B cell (primary cell): ENCODE results near the gene SLC6A20. TPM values are rescaled to one million over a fixed set of nuclear protein-coding genes. Genes with fewer than 3 reads are reported as not detected.

Source experiments
- ATAC-seq: fragments of 200-7000 bp; cut with Tn5 transposase; one replicate; pipeline ENCODE4 v1.10.0; 2021; ENCODE audit warnings: low read depth, mild to moderate bottlenecking, moderate number of reproducible peaks, moderate library complexity
- CTCF ChIA-PET: fragments of 350-600 bp; sonication (Branson Sonifier 250); formaldehyde crosslinking; loops from one replicate; lab custom pipeline; 2021; ENCODE audit warnings: antibody characterized with exemption, inconsistent platforms; lab: Charles Lee
- POLR2A ChIA-PET: fragments of 350-600 bp; sonication (Branson Sonifier 250); formaldehyde crosslinking; loops from one replicate; lab custom pipeline; 2021; ENCODE audit warnings: antibody characterized with exemption; lab: Charles Lee
- DNase-seq: peaks from one replicate; pipeline ENCODE4 v3.0.0; 2013
- H2AFZ ChIP-seq: 2 replicates; pipeline ENCODE4 v1.6.1; 2012; ENCODE audit warnings: mild to moderate bottlenecking, low read depth, low read length; ENCODE audit not compliant: insufficient read depth, poor library complexity, severe bottlenecking
- H3K27ac ChIP-seq, 2 donors: 1 replicate in 1 of 2; 2 replicates in 1 of 2; pipeline ENCODE4 v1.5.1; 2012 to 2013; ENCODE audit warnings: low read length in 2 of 2, mild to moderate bottlenecking in 2 of 2, moderate library complexity in 1 of 2
- H3K27me3 ChIP-seq, 4 experiments: fragments of 200-600 bp in 1 of 4; sonication (generic) in 1 of 4; replicated peaks in 1 of 4; 1 replicate in 2 of 4; 2 replicates in 2 of 4; pipeline versions ENCODE4 v1.6.1 to v1.7.0; 2013 to 2016; ENCODE audit warnings: low read length in 3 of 4, mild to moderate bottlenecking in 2 of 4, mixed read lengths in 1 of 4, moderate library complexity in 1 of 4; ENCODE audit not compliant: insufficient read depth in 4 of 4, control insufficient read depth in 3 of 4; ENCODE audit errors: control extremely low read depth in 1 of 4
- H3K36me3 ChIP-seq, 2 experiments: replicated peaks in 1 of 2; 1 replicate in 1 of 2; 2 replicates in 1 of 2; pipeline versions ENCODE4 v1.6.1 to v1.7.1; 2013; ENCODE audit warnings: low read length in 1 of 2; ENCODE audit not compliant: insufficient read depth in 2 of 2, control insufficient read depth in 1 of 2; ENCODE audit errors: control extremely low read depth in 1 of 2, extremely low read depth in 1 of 2
- H3K4me1 ChIP-seq, 2 donors: fragments of 200-600 bp in 1 of 2; sonication (generic) in 1 of 2; 1 replicate in 1 of 2; 2 replicates in 1 of 2; pipeline versions ENCODE4 v1.5.1 to v1.6.1; 2013 to 2017; ENCODE audit warnings: low read length in 2 of 2; ENCODE audit not compliant: control insufficient read depth in 2 of 2, insufficient read depth in 2 of 2
- H3K4me2 ChIP-seq: replicated peaks from 2 replicates; pipeline ENCODE3; 2012; ENCODE audit warnings: mild to moderate bottlenecking, low read depth, low read length; ENCODE audit not compliant: poor library complexity, severe bottlenecking
- H3K4me3 ChIP-seq, 5 experiments: fragments of 200-600 bp in 1 of 5; sonication (generic) in 1 of 5; 1 replicate in 3 of 5; 2 replicates in 2 of 5; pipeline versions ENCODE4 v1.5.1 to v1.7.0; 2011 to 2016; ENCODE audit warnings: low read length in 4 of 5, mild to moderate bottlenecking in 4 of 5, low read depth in 2 of 5, control low read depth in 1 of 5, moderate library complexity in 1 of 5; ENCODE audit not compliant: insufficient read depth in 1 of 5; ENCODE audit errors: control extremely low read depth in 1 of 5, extremely low read depth in 1 of 5
- H3K79me2 ChIP-seq: fragments of 200-600 bp; sonication (generic); one replicate; pipeline ENCODE4 v1.6.0; 2016; ENCODE audit warnings: low read length; ENCODE audit not compliant: control insufficient read depth, insufficient read depth
- H3K9ac ChIP-seq: fragments of 200-600 bp; sonication (generic); 2 replicates; pipeline ENCODE4 v1.6.1; 2017; ENCODE audit warnings: mild to moderate bottlenecking, low read length, moderate library complexity
- H3K9me3 ChIP-seq, 3 donors: one replicate each; pipeline versions ENCODE4 v1.6.1 to v1.7.1; 2013; ENCODE audit warnings: low read length in 2 of 3; ENCODE audit not compliant: control insufficient read depth in 2 of 3, insufficient read depth in 1 of 3; ENCODE audit errors: control extremely low read depth in 1 of 3
- H4K20me1 ChIP-seq: 2 replicates; pipeline ENCODE4 v1.6.0; 2012; ENCODE audit warnings: mild to moderate bottlenecking, low read length; ENCODE audit not compliant: insufficient read depth, control insufficient read depth, poor library complexity, severe bottlenecking
- H3K27ac Mint-ChIP-seq: one replicate; pipeline ENCODE4 v1.8.0; 2021; ENCODE audit warnings: mixed read lengths
- H3K27me3 Mint-ChIP-seq: one replicate; pipeline ENCODE4 v1.8.0; 2021; ENCODE audit warnings: mixed read lengths
- H3K4me1 Mint-ChIP-seq: one replicate; pipeline ENCODE4 v1.8.0; 2021; ENCODE audit warnings: mixed read lengths
- H3K4me3 Mint-ChIP-seq: one replicate; pipeline ENCODE4 v1.8.0; 2021; ENCODE audit warnings: mixed read lengths
- H3K9me3 Mint-ChIP-seq: one replicate; pipeline ENCODE4 v1.8.0; 2022; ENCODE audit warnings: mixed read lengths; ENCODE audit not compliant: insufficient read depth
- EZH2 ChIP-seq: IDR thresholded peaks from 2 replicates; pipeline ENCODE4 v1.6.1; 2012; ENCODE audit warnings: borderline replicate concordance, low read depth, mild to moderate bottlenecking, moderate library complexity, low read length; ENCODE audit not compliant: insufficient read depth, poor library complexity, severe bottlenecking
- WGBS: methylation state at CpG from one replicate; pipeline ENCODE4 v1.1.5; 2013; ENCODE audit warnings: missing lambda C conversion rate; ENCODE audit not compliant: insufficient coverage; 5-methylcytosine and 5-hydroxymethylcytosine counted together
- intact Hi-C: fragments of 100-400 bp; cut with micrococcal nuclease; formaldehyde crosslinking; loops from one replicate; pipeline ENCODE4 v1.10.0; 2022
- polyA plus RNA-seq: library from polyadenylated mRNA; depleted of rRNA; stranded (reverse); fragments of >200 nt; gene quantifications from 2 replicates; pipeline ENCODE4 v1.2.3, GENCODE V29; 2012
- total RNA-seq, 2 donors: library from RNA; stranded (reverse); fragments of 120-200 nt in 1 of 2; gene quantifications; 1 replicate in 1 of 2; 2 replicates in 1 of 2; pipeline versions ENCODE4 v1.2.3 to v1.2.4, GENCODE V29; 2013 to 2022
- TF ChIP-seq, protein P1 (sequence below): fragments of 200-600 bp; IDR thresholded peaks from one replicate; pipeline ENCODE4 v1.8.0; 2022; ENCODE audit warnings: antibody characterized with exemption, mild to moderate bottlenecking

The SLC6A20 gene
- total and polyA plus RNA-seq, 2 donors (not counting 1 experiment from before 2014, with no cell fraction given), result 0.32 TPM; not detected in 1

DNA sequence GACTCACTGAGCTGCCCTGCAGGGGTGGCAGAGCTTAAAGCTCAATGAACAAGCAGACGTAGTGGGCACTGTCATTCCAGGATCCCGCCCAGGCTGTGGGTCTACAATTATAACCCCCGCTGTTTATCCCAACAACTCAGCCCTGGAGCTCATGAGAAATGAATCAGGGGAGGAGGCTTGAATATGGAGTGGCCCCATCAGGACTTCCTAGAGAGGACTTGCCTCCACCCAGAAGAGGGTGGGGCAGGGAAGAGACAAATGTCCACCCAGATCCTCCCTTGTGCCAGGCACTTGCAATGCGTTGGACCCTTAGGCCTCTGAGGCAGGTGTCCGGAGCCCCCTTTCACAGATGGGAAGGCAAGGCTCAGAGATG lies 33.0 kb downstream of the SLC6A20 start:
- no peaks in the 10 kb centered on the region for H4K20me1 ChIP-seq
- no peaks in the 10 kb centered on the region for H3K36me3 ChIP-seq
- H3K4me1 ChIP-seq, result peaks cover 0 to 5% of the 10 kb centered on the region in 2 donors
- no peak for TF ChIP-seq EZH2
- TF ChIP-seq, protein P1, sequence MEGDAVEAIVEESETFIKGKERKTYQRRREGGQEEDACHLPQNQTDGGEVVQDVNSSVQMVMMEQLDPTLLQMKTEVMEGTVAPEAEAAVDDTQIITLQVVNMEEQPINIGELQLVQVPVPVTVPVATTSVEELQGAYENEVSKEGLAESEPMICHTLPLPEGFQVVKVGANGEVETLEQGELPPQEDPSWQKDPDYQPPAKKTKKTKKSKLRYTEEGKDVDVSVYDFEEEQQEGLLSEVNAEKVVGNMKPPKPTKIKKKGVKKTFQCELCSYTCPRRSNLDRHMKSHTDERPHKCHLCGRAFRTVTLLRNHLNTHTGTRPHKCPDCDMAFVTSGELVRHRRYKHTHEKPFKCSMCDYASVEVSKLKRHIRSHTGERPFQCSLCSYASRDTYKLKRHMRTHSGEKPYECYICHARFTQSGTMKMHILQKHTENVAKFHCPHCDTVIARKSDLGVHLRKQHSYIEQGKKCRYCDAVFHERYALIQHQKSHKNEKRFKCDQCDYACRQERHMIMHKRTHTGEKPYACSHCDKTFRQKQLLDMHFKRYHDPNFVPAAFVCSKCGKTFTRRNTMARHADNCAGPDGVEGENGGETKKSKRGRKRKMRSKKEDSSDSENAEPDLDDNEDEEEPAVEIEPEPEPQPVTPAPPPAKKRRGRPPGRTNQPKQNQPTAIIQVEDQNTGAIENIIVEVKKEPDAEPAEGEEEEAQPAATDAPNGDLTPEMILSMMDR, result no peak
- H3K9me3 ChIP-seq, result peaks cover 0 to 6% (median 2%) of the 10 kb centered on the region in 3 donors
- no peak for DNase-seq
- Mint-ChIP-seq H3K27ac (no peak overlapping the region), H3K4me3 (no peak overlapping the region), H3K27me3 (peaks cover 13% of the 10 kb centered on the region), H3K4me1 (peaks cover 2% of the 10 kb centered on the region), H3K9me3 (no peaks in the 10 kb centered on the region)
- ChIA-PET CTCF (interaction anchor here (4.9 to 5.9 kb wide), 2 partner anchors 166 to 315 kb away, joined by 42 to 84 read pairs; no protein-coding TSS in a partner anchor), POLR2A (no interaction called here)
- no peak overlapping the region for H3K27ac ChIP-seq
- no peaks in the 10 kb centered on the region for H3K79me2 ChIP-seq
- no peak overlapping the region for H3K4me3 ChIP-seq
- peaks cover 0 to 2% (median 0%) of the 10 kb centered on the region in 4 experiments for H3K27me3 ChIP-seq
- no peak overlapping the region for H3K4me2 ChIP-seq
- H3K9ac ChIP-seq, result no peak overlapping the region
- no peak overlapping the region for H2AFZ ChIP-seq
- intact Hi-C loops, result no loop called here
- 100% methylated on average over 2 of the region's 5 CpGs for WGBS
- ATAC-seq, result no peak

DNA sequence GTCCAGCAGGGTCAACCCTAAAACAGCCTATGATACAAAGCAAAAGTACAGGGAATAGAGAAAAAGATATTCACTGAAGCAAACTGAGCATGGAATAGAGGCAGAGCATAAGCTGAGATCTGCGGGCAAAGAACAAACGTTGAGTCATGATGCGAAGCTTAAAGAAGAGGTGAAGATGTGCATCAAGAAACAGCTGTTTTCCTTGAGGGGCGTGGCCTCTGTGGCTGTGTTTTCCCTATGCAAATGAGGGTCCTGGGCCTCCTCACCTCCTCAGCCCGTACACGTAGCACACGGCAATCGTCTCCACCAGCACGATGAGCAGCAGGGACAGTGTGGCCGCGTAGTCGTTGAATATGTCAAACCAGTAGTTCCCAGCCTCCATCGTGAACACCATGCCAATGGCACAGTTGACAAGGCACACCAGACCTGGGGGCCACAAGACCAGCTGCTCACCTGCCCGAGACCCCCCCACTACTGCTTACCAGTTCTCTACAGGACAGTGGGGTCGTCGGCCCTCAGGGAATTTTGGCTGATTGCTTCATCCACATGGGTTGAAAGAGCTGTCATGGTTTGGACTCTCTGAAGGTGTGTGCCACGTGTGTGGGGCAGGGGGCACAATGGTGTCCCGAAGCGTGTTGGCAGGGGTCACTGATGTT lies 33.6 kb downstream of the SLC6A20 start:
- no peak overlapping the region for H3K4me3 Mint-ChIP-seq

More for the DNA sequence above, 33.6 kb downstream of the SLC6A20 start:
- POLR2A ChIA-PET, result interaction anchor here (0.9 kb wide), 1 partner anchor 306 kb away, joined by 3 read pairs; no protein-coding TSS in a partner anchor
- Mint-ChIP-seq H3K27me3 (peaks cover 13% of the 10 kb centered on the region), H3K9me3 (no peaks in the 10 kb centered on the region), H3K4me1 (peaks cover 2% of the 10 kb centered on the region), H3K27ac (no peak overlapping the region)
- H3K27ac ChIP-seq, result no peak overlapping the region
- no peak overlapping the region for H3K4me2 ChIP-seq
- no peak overlapping the region for H2AFZ ChIP-seq
- WGBS, result 92% methylated on average over 19 of the region's 19 CpGs
- DNase-seq, result no peak
- peaks cover 0 to 2% (median 0%) of the 10 kb centered on the region in 4 experiments for H3K27me3 ChIP-seq
- peaks cover 0 to 5% of the 10 kb centered on the region in 2 donors for H3K4me1 ChIP-seq
- peaks cover 0 to 6% (median 2%) of the 10 kb centered on the region in 3 donors for H3K9me3 ChIP-seq
- CTCF ChIA-PET, result interaction anchor here (0.8 to 5.9 kb wide), 6 partner anchors 12 to 315 kb away, joined by 3 to 84 read pairs (median 6); no protein-coding TSS in a partner anchor
- H3K36me3 ChIP-seq, result no peaks in the 10 kb centered on the region
- intact Hi-C loops, result no loop called here
- no peak for TF ChIP-seq EZH2
- TF ChIP-seq, protein P1, result no peak
- no peak overlapping the region for H3K9ac ChIP-seq
- no peaks in the 10 kb centered on the region for H4K20me1 ChIP-seq
- H3K4me3 ChIP-seq, result no peak overlapping the region
- no peak for ATAC-seq
- no peaks in the 10 kb centered on the region for H3K79me2 ChIP-seq
